HepG2 (cell line): Measurements from ENCODE around the gene PTCH1. TPM values are rescaled to one million over a fixed set of nuclear protein-coding genes. Genes with fewer than 3 reads are reported as not detected.

ENCODE experiments used
- ARHGAP35 ChIP-seq: sonication (generic); formaldehyde crosslinking; IDR thresholded peaks from 2 replicates; pipeline ENCODE4 v1.9.0; 2022; ENCODE audit warnings: mild to moderate bottlenecking, inconsistent platforms, moderate library complexity, missing genetic modification reagents, borderline replicate concordance
- CBX2 ChIP-seq, 2 experiments: fragments of 200-600 bp in 1 of 2; sonication (generic); formaldehyde crosslinking in 1 of 2; IDR thresholded peaks; 2 replicates each; pipeline versions ENCODE4 v1.7.0 to v1.8.1; 2018 to 2022; ENCODE audit warnings: low read depth in 2 of 2, low read length in 1 of 2, mild to moderate bottlenecking in 1 of 2, missing genetic modification reagents in 1 of 2
- FOXO1 ChIP-seq: sonication (generic); formaldehyde crosslinking; IDR thresholded peaks from 2 replicates; pipeline ENCODE4 v1.4.0; 2020; ENCODE audit warnings: missing genetic modification reagents
- GMEB2 ChIP-seq: IDR thresholded peaks from 2 replicates; pipeline ENCODE4 v1.6.1; 2016; ENCODE audit warnings: missing biosample characterization, missing genetic modification reagents, low read depth
- HNRNPLL ChIP-seq: fragments of 200-400 bp; formaldehyde crosslinking; IDR thresholded peaks from 2 replicates; pipeline ENCODE4 v1.6.1; 2017; ENCODE audit warnings: mild to moderate bottlenecking, low read depth, low read length; ENCODE audit not compliant: poor library complexity, severe bottlenecking
- JUN ChIP-seq: sonication (generic); formaldehyde crosslinking; IDR thresholded peaks from 2 replicates; pipeline ENCODE4 v1.4.0; 2020; ENCODE audit warnings: mild to moderate bottlenecking, missing genetic modification reagents
- JUND ChIP-seq: sonication (generic); formaldehyde crosslinking; IDR thresholded peaks from 2 replicates; pipeline ENCODE4 v1.8.0; 2022; ENCODE audit warnings: mild to moderate bottlenecking, missing genetic modification reagents
- KLF11 ChIP-seq: IDR thresholded peaks from 2 replicates; pipeline ENCODE4 v1.6.1; 2016; ENCODE audit warnings: missing compliant biosample characterization
- LBX2 ChIP-seq: sonication (generic); formaldehyde crosslinking; IDR thresholded peaks from 2 replicates; pipeline ENCODE4 v1.5.0; 2020; ENCODE audit warnings: missing genetic modification reagents, mild to moderate bottlenecking, borderline replicate concordance
- NCOA5 ChIP-seq: sonication (generic); formaldehyde crosslinking; IDR thresholded peaks from 2 replicates; pipeline ENCODE4 v1.4.0; 2020; ENCODE audit warnings: missing genetic modification reagents
- NR2F6 ChIP-seq, 2 experiments: IDR thresholded peaks; 2 replicates each; pipeline ENCODE4 v1.6.1; 2016; ENCODE audit warnings: antibody characterized with exemption in 1 of 2, mild to moderate bottlenecking in 1 of 2
- SNRNP70 ChIP-seq: fragments of 200-400 bp; formaldehyde crosslinking; IDR thresholded peaks from 2 replicates; pipeline ENCODE4 v1.6.1; 2017; ENCODE audit warnings: mild to moderate bottlenecking, low read depth, low read length, moderate library complexity
- SP2 ChIP-seq: sonication (generic); formaldehyde crosslinking; IDR thresholded peaks from 2 replicates; pipeline ENCODE4 v1.5.1; 2020; ENCODE audit warnings: mild to moderate bottlenecking, missing genetic modification reagents
- TBX2 ChIP-seq: sonication (generic); formaldehyde crosslinking; IDR thresholded peaks from 2 replicates; pipeline ENCODE4 v1.5.0; 2020; ENCODE audit warnings: missing genetic modification reagents, mild to moderate bottlenecking, borderline replicate concordance
- TFDP1 ChIP-seq: IDR thresholded peaks from 2 replicates; pipeline ENCODE4 v1.6.1; 2016; ENCODE audit warnings: missing compliant biosample characterization, missing genetic modification reagents, borderline replicate concordance
- ZBTB26 ChIP-seq: IDR thresholded peaks from 2 replicates; pipeline ENCODE4 v1.6.1; 2016; ENCODE audit warnings: missing compliant biosample characterization, missing genetic modification reagents, borderline replicate concordance
- ZC3H4 ChIP-seq: sonication (generic); formaldehyde crosslinking; IDR thresholded peaks from 2 replicates; pipeline ENCODE4 v1.4.0; 2020; ENCODE audit warnings: missing genetic modification reagents, borderline replicate concordance
- ZNF207 ChIP-seq: fragments of 450-650 bp; IDR thresholded peaks from 2 replicates; pipeline ENCODE4 v1.6.1; 2016; ENCODE audit warnings: antibody characterized with exemption, borderline replicate concordance
- ZNF253 ChIP-seq: sonication (generic); formaldehyde crosslinking; IDR thresholded peaks from 2 replicates; pipeline ENCODE4 v1.8.0; 2022; ENCODE audit warnings: mild to moderate bottlenecking, missing genetic modification reagents, borderline replicate concordance
- ZNF333 ChIP-seq: sonication (generic); formaldehyde crosslinking; IDR thresholded peaks from 2 replicates; pipeline ENCODE4 v1.4.0; 2020; ENCODE audit warnings: mild to moderate bottlenecking, missing genetic modification reagents, borderline replicate concordance
- ZNF34 ChIP-seq: sonication (generic); formaldehyde crosslinking; IDR thresholded peaks from 2 replicates; pipeline ENCODE4 v1.4.0; 2020; ENCODE audit warnings: mild to moderate bottlenecking, missing genetic modification reagents, borderline replicate concordance
- ZNF484 ChIP-seq: sonication (generic); formaldehyde crosslinking; IDR thresholded peaks from 2 replicates; pipeline ENCODE4 v1.5.1; 2020; ENCODE audit warnings: mild to moderate bottlenecking, low read depth, missing genetic modification reagents, borderline replicate concordance
- ZNF496 ChIP-seq: sonication (generic); formaldehyde crosslinking; IDR thresholded peaks from 2 replicates; pipeline ENCODE4 v1.8.1; 2023; ENCODE audit warnings: mild to moderate bottlenecking, moderate library complexity, missing genetic modification reagents; ENCODE audit not compliant: insufficient replicate concordance
- ZNF577 ChIP-seq: sonication (generic); formaldehyde crosslinking; IDR thresholded peaks from 2 replicates; pipeline ENCODE4 v1.4.0; 2020; ENCODE audit warnings: mild to moderate bottlenecking, low read depth, missing genetic modification reagents, borderline replicate concordance
- polyA plus RNA-seq, 8 experiments: library from polyadenylated mRNA; depleted of rRNA in 3 of 8; stranded (reverse) in 7 of 8; unstranded in 1 of 8; fragments of >200 nt; fragmentation: Illumina TruSeq in 4 of 8; extraction: Trizol in 4 of 8; gene quantifications; 2 replicates each; pipeline versions ENCODE4 v1.2.1 to v1.2.3, GENCODE V29; 2011 to 2016; ENCODE audit warnings: low read depth in 4 of 8, missing spikeins in 1 of 8, mixed read lengths in 1 of 8; ENCODE audit not compliant: insufficient read depth in 1 of 8
- total RNA-seq, 5 experiments: library from RNA; depleted of rRNA; stranded (reverse); fragments of >200 nt; fragmentation: Illumina TruSeq; extraction: Trizol; gene quantifications; 2 replicates each; pipeline ENCODE4 v1.2.3, GENCODE V29; 2016; ENCODE audit warnings: low read depth in 1 of 5

PTCH1 gene
- total and polyA plus RNA-seq, 2 of the 13 experiments (the other 11 are each of a cell fraction or from before 2014, with no cell fraction given): 2.8 to 3.9 TPM

GRCh38 chr9:95516734-95517558 is at the start of gene PTCH1 (continued):
- no peak for TF ChIP-seq ZNF253
- no peak for TF ChIP-seq JUN (CRISPR knock-in tag)
- TF ChIP-seq ARHGAP35 (CRISPR knock-in tag): no peak
- TF ChIP-seq NR2F6 (IDR thresholded peaks at IDR 0.05): no peak
- no peak for TF ChIP-seq NR2F6 (CRISPR knock-in tag; IDR thresholded peaks at IDR 0.05)
- no peak for TF ChIP-seq LBX2 (CRISPR knock-in tag)
- no peak for TF ChIP-seq ZNF577 (CRISPR knock-in tag)
- no peak for TF ChIP-seq ZC3H4 (CRISPR knock-in tag)
- no peak for TF ChIP-seq JUND (CRISPR knock-in tag)
- no peak for TF ChIP-seq ZNF207
- TF ChIP-seq ZNF34 (CRISPR knock-in tag): no peak
- TF ChIP-seq TBX2: 0 out of 2 replicates have a peak, but pooled peaks have one; percentile 3
- TF ChIP-seq NCOA5: no peak
- TF ChIP-seq KLF11 (CRISPR knock-in tag): no peak
- no peak for TF ChIP-seq TFDP1 (CRISPR knock-in tag)
- no peak for TF ChIP-seq ZNF333 (CRISPR knock-in tag)
- TF ChIP-seq SNRNP70: no peak
- no peak for TF ChIP-seq ZNF496 (CRISPR knock-in tag)
- TF ChIP-seq CBX2 (IDR thresholded peaks at IDR 0.05; ENCODE audit: low read depth, low read length): no peak
- TF ChIP-seq CBX2 (CRISPR knock-in tag; IDR thresholded peaks at IDR 0.05; ENCODE audit: low read depth): no peak
- no peak for TF ChIP-seq ZNF484 (CRISPR knock-in tag)
- TF ChIP-seq ZBTB26 (CRISPR knock-in tag): no peak
- TF ChIP-seq HNRNPLL: peak; percentile 28
- no peak for TF ChIP-seq SP2
- no peak for TF ChIP-seq FOXO1 (CRISPR knock-in tag)
- TF ChIP-seq GMEB2 (CRISPR knock-in tag): no peak
